ENCODE data around the gene NUDC.
A peak's percentile ranks its signal among the peaks of the same experiment; 100 is the strongest.

NUDC gene

GRCh38 chr1:26889551-26890466 lies 31.7 kb upstream of the NUDC start, which contains the start of gene GPN2 (continued):
- TF ChIP-seq ZNF18 (tag by site-specific recombination; IDR thresholded peaks at IDR 0.05) = no peak
- TF ChIP-seq ZNF621 (tag by site-specific recombination; IDR thresholded peaks at IDR 0.05) = no peak
- TF ChIP-seq ZNF132 (tag by site-specific recombination; IDR thresholded peaks at IDR 0.05; ENCODE audit: borderline replicate concordance) = no peak
- TF ChIP-seq ZFP69B (tag by site-specific recombination; IDR thresholded peaks at IDR 0.05) = no peak
- TF ChIP-seq ZBTB20 (tag by site-specific recombination; IDR thresholded peaks at IDR 0.05) = peak; percentile 64; the same call in 1 of the 2 replicates
- no peak for TF ChIP-seq ZNF548 (tag by site-specific recombination; IDR thresholded peaks at IDR 0.05)
- no peak; the same call in 1 of the 2 replicates for TF ChIP-seq ZNF561 (tag by site-specific recombination; IDR thresholded peaks at IDR 0.05; ENCODE audit: borderline replicate concordance)
- peak; percentile 70 for TF ChIP-seq ZNF2 (tag by site-specific recombination; IDR thresholded peaks at IDR 0.05)
- no peak for TF ChIP-seq ZNF521 (tag by site-specific recombination; IDR thresholded peaks at IDR 0.05)
- peak; percentile 26; the same call in 1 of the 2 replicates for TF ChIP-seq ZNF76 (tag by site-specific recombination; IDR thresholded peaks at IDR 0.05; ENCODE audit: borderline replicate concordance, low read depth)
- peak; percentile 67 for TF ChIP-seq ZNF394 (tag by site-specific recombination; IDR thresholded peaks at IDR 0.05; ENCODE audit: borderline replicate concordance)
- no peak for TF ChIP-seq ZNF19 (tag by site-specific recombination; IDR thresholded peaks at IDR 0.05; ENCODE audit: low read depth)
- TF ChIP-seq ZNF701 (tag by site-specific recombination; IDR thresholded peaks at IDR 0.05) = no peak

- POLR2A ChIA-PET = interaction anchor here (0.6 to 3.1 kb wide), 22 partner anchors 9 to 615 kb away, joined by 3 to 53 read pairs (median 4); partner anchors contain the start of genes GPATCH3, NUDC and TRNP1
- no peaks in the 10 kb centered on the region for H3K9me3 ChIP-seq (ENCODE audit: control insufficient read depth, insufficient read depth, low read depth, low read length)
- H3K36me3 ChIP-seq (ENCODE audit: control insufficient read depth in 2 of 2, insufficient read depth in 1 of 2, low read length in 2 of 2) = peaks cover 19 to 83% of the 10 kb centered on the region in 2 experiments
- H3K4me1 ChIP-seq (ENCODE audit: control insufficient read depth, insufficient read depth, low read length) = no peaks in the 10 kb centered on the region
- peak overlapping the region; percentile 74 for H3K4me3 ChIP-seq (ENCODE audit: low read depth, low read length)
- H3K27ac ChIP-seq (ENCODE audit: extremely low read depth, low read depth, low read length) = peak overlapping the region; percentile 73
- CTCF ChIA-PET = interaction anchor here (0.5 to 0.7 kb wide), 4 partner anchors 12 to 453 kb away, joined by 3 to 4 read pairs (median 3); no protein-coding TSS in a partner anchor
- TF ChIP-seq ZNF777 (tag by site-specific recombination; IDR thresholded peaks at IDR 0.05; ENCODE audit: borderline replicate concordance) (no peak), ZBTB49 (tag by site-specific recombination; IDR thresholded peaks at IDR 0.05; ENCODE audit: low read depth) (no peak), KLF9 (tag by site-specific recombination; IDR thresholded peaks at IDR 0.05; ENCODE audit: low read depth) (0 out of 2 replicates have a peak, but pooled peaks have one; percentile 5), ZNF623 (tag by site-specific recombination; IDR thresholded peaks at IDR 0.05) (no peak), ZNF146 (tag by site-specific recombination; IDR thresholded peaks at IDR 0.05) (no peak), GLIS2 (tag by site-specific recombination; IDR thresholded peaks at IDR 0.05) (peak; percentile 90), ELK4 (IDR thresholded peaks at IDR 0.05; ENCODE audit: borderline replicate concordance, low read depth, low read length) (no peak), ZNF785 (tag by site-specific recombination; IDR thresholded peaks at IDR 0.05) (no peak), SP2 (tag by site-specific recombination; IDR thresholded peaks at IDR 0.05) (peak; percentile 48), ZFP69B (tag by site-specific recombination; IDR thresholded peaks at IDR 0.05) (peak; percentile 81), HOXC10 (CRISPR knock-in tag; IDR thresholded peaks at IDR 0.05) (no peak), ZNF350 (tag by site-specific recombination; IDR thresholded peaks at IDR 0.05) (no peak), ZSCAN23 (tag by site-specific recombination; IDR thresholded peaks at IDR 0.05) (no peak), ZNF341 (tag by site-specific recombination; IDR thresholded peaks at IDR 0.05; ENCODE audit: low read depth) (peak; percentile 67), GLIS1 (tag by site-specific recombination; IDR thresholded peaks at IDR 0.05) (peak; percentile 76)
- TF ChIP-seq, protein P1, sequence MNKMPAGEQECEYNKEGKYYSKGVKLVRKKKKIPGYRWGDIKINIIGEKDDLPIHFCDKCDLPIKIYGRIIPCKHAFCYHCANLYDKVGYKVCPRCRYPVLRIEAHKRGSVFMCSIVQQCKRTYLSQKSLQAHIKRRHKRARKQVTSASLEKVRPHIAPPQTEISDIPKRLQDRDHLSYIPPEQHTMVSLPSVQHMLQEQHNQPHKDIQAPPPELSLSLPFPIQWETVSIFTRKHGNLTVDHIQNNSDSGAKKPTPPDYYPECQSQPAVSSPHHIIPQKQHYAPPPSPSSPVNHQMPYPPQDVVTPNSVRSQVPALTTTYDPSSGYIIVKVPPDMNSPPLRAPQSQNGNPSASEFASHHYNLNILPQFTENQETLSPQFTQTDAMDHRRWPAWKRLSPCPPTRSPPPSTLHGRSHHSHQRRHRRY (tag by site-specific recombination; IDR thresholded peaks at IDR 0.05) = no peak
- TF ChIP-seq, protein P2, sequence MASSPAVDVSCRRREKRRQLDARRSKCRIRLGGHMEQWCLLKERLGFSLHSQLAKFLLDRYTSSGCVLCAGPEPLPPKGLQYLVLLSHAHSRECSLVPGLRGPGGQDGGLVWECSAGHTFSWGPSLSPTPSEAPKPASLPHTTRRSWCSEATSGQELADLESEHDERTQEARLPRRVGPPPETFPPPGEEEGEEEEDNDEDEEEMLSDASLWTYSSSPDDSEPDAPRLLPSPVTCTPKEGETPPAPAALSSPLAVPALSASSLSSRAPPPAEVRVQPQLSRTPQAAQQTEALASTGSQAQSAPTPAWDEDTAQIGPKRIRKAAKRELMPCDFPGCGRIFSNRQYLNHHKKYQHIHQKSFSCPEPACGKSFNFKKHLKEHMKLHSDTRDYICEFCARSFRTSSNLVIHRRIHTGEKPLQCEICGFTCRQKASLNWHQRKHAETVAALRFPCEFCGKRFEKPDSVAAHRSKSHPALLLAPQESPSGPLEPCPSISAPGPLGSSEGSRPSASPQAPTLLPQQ (tag by site-specific recombination; IDR thresholded peaks at IDR 0.05) = peak; percentile 83
These were observed 31.1 kb upstream of the NUDC start for GRCh38 chr1:26890467-26890796.
